Measurements from ENCODE around the gene DNHD1.

Gene DNHD1

GRCh38 chr11:6544921-6545850 lies 48.1 kb downstream of the DNHD1 start:
- Histone ChIP-seq H3K27me3 (ENCODE audit: low read length) (no peaks in the 10 kb centered on the region), H3K36me3 (ENCODE audit: low read length) (no peaks in the 10 kb centered on the region), H3K9me2 (replicated peaks; ENCODE audit: insufficient read depth, low read length) (no peaks in the 10 kb centered on the region), H3K27ac (ENCODE audit: low read depth, low read length) (no peak overlapping the region), H2AFZ (ENCODE audit: low read depth, low read length, severe bottlenecking) (no peak overlapping the region), H3K4me2 (ENCODE audit: low read depth, low read length, poor library complexity, severe bottlenecking) (no peak overlapping the region), H3K79me2 (ENCODE audit: insufficient read depth, low read length) (no peaks in the 10 kb centered on the region), H3F3A (ENCODE audit: insufficient read depth) (no peaks in the 10 kb centered on the region), H3K4me3 (ENCODE audit: insufficient read depth, low read length, poor library complexity, severe bottlenecking) (no peak overlapping the region), H4K20me1 (ENCODE audit: low read depth, low read length) (no peaks in the 10 kb centered on the region), H3K9me3 (ENCODE audit: insufficient read depth, low read length) (no peaks in the 10 kb centered on the region), H3K9ac (ENCODE audit: low read length) (no peak overlapping the region)
- TF ChIP-seq CTCF (IDR thresholded peaks at IDR 0.05; ENCODE audit: insufficient read depth, low read length, poor library complexity, severe bottlenecking), result no peak
- no peak for TF ChIP-seq EZH2phosphoT487 (conservative IDR thresholded peaks at IDR 0.05; ENCODE audit: low read length)

- Histone ChIP-seq H3K36me3 (ENCODE audit: low read length) (no peaks in the 10 kb centered on the region; the same call in 1 of the 2 replicates), H4K20me1 (ENCODE audit: low read depth, low read length) (no peaks in the 10 kb centered on the region), H2AFZ (ENCODE audit: low read depth, low read length, severe bottlenecking) (no peak overlapping the region), H3K4me2 (ENCODE audit: low read depth, low read length, poor library complexity, severe bottlenecking) (no peak overlapping the region), H3K27me3 (ENCODE audit: low read length) (no peaks in the 10 kb centered on the region), H3K79me2 (ENCODE audit: insufficient read depth, low read length) (no peaks in the 10 kb centered on the region), H3K27ac (ENCODE audit: low read depth, low read length) (no peak overlapping the region), H3K9me2 (replicated peaks; ENCODE audit: insufficient read depth, low read length) (no peaks in the 10 kb centered on the region), H3K4me3 (ENCODE audit: insufficient read depth, low read length, poor library complexity, severe bottlenecking) (no peak overlapping the region), H3K9me3 (ENCODE audit: insufficient read depth, low read length) (no peaks in the 10 kb centered on the region), H3K9ac (ENCODE audit: low read length) (no peak overlapping the region), H3F3A (ENCODE audit: insufficient read depth) (no peaks in the 10 kb centered on the region)
- TF ChIP-seq EZH2phosphoT487 (conservative IDR thresholded peaks at IDR 0.05; ENCODE audit: low read length) (no peak), CTCF (IDR thresholded peaks at IDR 0.05; ENCODE audit: insufficient read depth, low read length, poor library complexity, severe bottlenecking) (no peak)
Measured at GRCh38 chr11:6545917-6546605, 49.0 kb downstream of the DNHD1 start.

- no peaks in the 10 kb centered on the region for H3K79me2 ChIP-seq (ENCODE audit: insufficient read depth, low read length)
- TF ChIP-seq CTCF (IDR thresholded peaks at IDR 0.05; ENCODE audit: insufficient read depth, low read length, poor library complexity, severe bottlenecking) (no peak), EZH2phosphoT487 (conservative IDR thresholded peaks at IDR 0.05; ENCODE audit: low read length) (no peak)
Measured at GRCh38 chr11:6546735-6547134, 49.7 kb downstream of the DNHD1 start.

More at GRCh38 chr11:6546735-6547134, 49.7 kb downstream of the DNHD1 start:
- Histone ChIP-seq H3F3A (ENCODE audit: insufficient read depth) (no peaks in the 10 kb centered on the region), H3K27ac (ENCODE audit: low read depth, low read length) (no peak overlapping the region), H3K9ac (ENCODE audit: low read length) (no peak overlapping the region), H2AFZ (ENCODE audit: low read depth, low read length, severe bottlenecking) (no peak overlapping the region), H3K9me3 (ENCODE audit: insufficient read depth, low read length) (no peaks in the 10 kb centered on the region), H3K4me2 (ENCODE audit: low read depth, low read length, poor library complexity, severe bottlenecking) (no peak overlapping the region), H3K27me3 (ENCODE audit: low read length) (no peaks in the 10 kb centered on the region), H3K4me3 (ENCODE audit: insufficient read depth, low read length, poor library complexity, severe bottlenecking) (no peak overlapping the region), H4K20me1 (ENCODE audit: low read depth, low read length) (no peaks in the 10 kb centered on the region), H3K9me2 (replicated peaks; ENCODE audit: insufficient read depth, low read length) (no peaks in the 10 kb centered on the region), H3K36me3 (ENCODE audit: low read length) (no peaks in the 10 kb centered on the region; the same call in 1 of the 2 replicates)

Measured in SU-DHL-6 (cell line).